SK-MEL-5 (cell line): Measurements from ENCODE around the gene RBSN. TPM values are rescaled to one million over a fixed set of nuclear protein-coding genes. Genes with fewer than 3 reads are reported as not detected.
"Not testable (repeated sequence)": the region's sequence is repeated elsewhere in the genome, so short reads cannot be mapped to it uniquely, and the experiment has no call there.

Experiments
- DNase-seq: peaks from one replicate; pipeline ENCODE4 v3.0.0-alpha.2; 2016; ENCODE audit warnings: low read depth, low spot score
- in situ Hi-C: cut with HindIII; loops from 2 replicates; pipeline ENCODE4 v1.10.0; 2016; ENCODE audit warnings: low sequenced_read_pairs, high pct_unique_total_duplicates, low pct_unique_long_range_greater_than_20kb
- polyA plus RNA-seq, 2 experiments: library from polyadenylated mRNA; depleted of rRNA; stranded (reverse); fragments of >200 nt; gene quantifications; 2 replicates each; pipeline ENCODE4 v1.2.3, GENCODE V29; 2015
- total RNA-seq: library from RNA; depleted of rRNA; stranded (reverse); fragments of >200 nt; shearing (Covaris generic); gene quantifications from 2 replicates; pipeline ENCODE4 v1.2.3, GENCODE V29; 2014; rRNA removed

The RBSN gene
- 21.2 and 22.1 TPM in 2 replicates for total RNA-seq
- polyA plus RNA-seq (2015; cell fraction: cytosol; rRNA removed) = 11.1 and 17.3 TPM in 2 replicates
- 8.7 and 10.9 TPM in 2 replicates for polyA plus RNA-seq (2015; cell fraction: nucleus; rRNA removed)

GRCh38 chr3:15098503-15099363 is at the start of gene RBSN:
TSS of gene RBSN (minus strand) at chr3:15099148. CDS start at chr3:15096120, 3,028 bp downstream.
- peak; percentile 95 for DNase-seq

GRCh38 chr3:15148614-15149013 is 49.7 kb upstream of the RBSN start:
- DNase-seq = peak; percentile 69
- in situ Hi-C loops = no loop called here

More at GRCh38 chr3:15098503-15099363, at the start of gene RBSN:
- in situ Hi-C loops = no loop called here

GRCh38 chr3:15136885-15137284 is 37.9 kb upstream of the RBSN start:
- in situ Hi-C loops, DNase-seq: not testable (repeated sequence)

GRCh38 chr3:15134968-15135367 is 36.0 kb upstream of the RBSN start:
- DNase-seq, in situ Hi-C loops: not testable (repeated sequence)

- in situ Hi-C loops, DNase-seq: not testable (repeated sequence)
Observed at GRCh38 chr3:15128403-15128802, 29.5 kb upstream of the RBSN start.

GRCh38 chr3:15126975-15127374 is 28.0 kb upstream of the RBSN start:
- DNase-seq, in situ Hi-C loops: not testable (repeated sequence)

GRCh38 chr3:15122398-15122797 is 23.4 kb upstream of the RBSN start:
- in situ Hi-C loops = no loop called here

GRCh38 chr3:15121936-15122335 is 23.0 kb upstream of the RBSN start:
- in situ Hi-C loops = no loop called here

More at GRCh38 chr3:15122398-15122797, 23.4 kb upstream of the RBSN start:
- DNase-seq = no peak

GRCh38 chr3:15120986-15121385 is 22.0 kb upstream of the RBSN start:
- no peak for DNase-seq
- in situ Hi-C loops = no loop called here

More at GRCh38 chr3:15121936-15122335, 23.0 kb upstream of the RBSN start:
- DNase-seq = no peak

- DNase-seq = no peak
- in situ Hi-C loops = no loop called here
Observed at GRCh38 chr3:15117011-15117410, 18.1 kb upstream of the RBSN start.

- no peak for DNase-seq
- in situ Hi-C loops = no loop called here
Observed at GRCh38 chr3:15116032-15116669, 17.2 kb upstream of the RBSN start.

GRCh38 chr3:15114466-15115358 is 15.8 kb upstream of the RBSN start:
- no peak for DNase-seq
- in situ Hi-C loops = no loop called here

- in situ Hi-C loops = no loop called here
- no peak for DNase-seq
Observed at GRCh38 chr3:15113884-15114283, 14.9 kb upstream of the RBSN start.

GRCh38 chr3:15113471-15113870 is 14.5 kb upstream of the RBSN start:
- no peak for DNase-seq
- in situ Hi-C loops = no loop called here

GRCh38 chr3:15112011-15112410 is 13.1 kb upstream of the RBSN start:
- no peak for DNase-seq
- in situ Hi-C loops = no loop called here

- DNase-seq = no peak
- in situ Hi-C loops = no loop called here
Observed at GRCh38 chr3:15110206-15110605, 11.3 kb upstream of the RBSN start.

GRCh38 chr3:15108869-15109268 is 9.9 kb upstream of the RBSN start:
- in situ Hi-C loops = no loop called here
- no peak for DNase-seq
